Activated CD8-positive, alpha-beta T cell treated with anti-CD3 and anti-CD28 coated beads, Interleukin-2, amount 10 ng/mL, durations not matched to agents 7 days and 5 days (primary cell): Measurements from ENCODE around the gene DPYD. TPM values are rescaled to one million over a fixed set of nuclear protein-coding genes. Genes with fewer than 3 reads are reported as not detected.

Source experiments
- ATAC-seq: fragments of 150-1000 bp; cut with Tn5 transposase; one replicate; pipeline ENCODE4 v1.10.0; 2021; ENCODE audit warnings: moderate library complexity
- CTCF ChIA-PET: fragments of 350-600 bp; sonication (Branson Sonifier 250); formaldehyde crosslinking; loops from one replicate; lab custom pipeline; 2021; ENCODE audit warnings: antibody characterized with exemption; lab: Charles Lee
- POLR2A ChIA-PET: fragments of 350-600 bp; sonication (Branson Sonifier 250); formaldehyde crosslinking; loops from one replicate; lab custom pipeline; 2021; ENCODE audit warnings: antibody characterized with exemption; lab: Charles Lee
- DNase-seq: peaks from one replicate; pipeline ENCODE4 v3.0.0-alpha.2; 2020
- H3K27ac Mint-ChIP-seq: one replicate; pipeline ENCODE4 v1.8.0; 2021; ENCODE audit warnings: mild to moderate bottlenecking, mixed read lengths
- H3K27me3 Mint-ChIP-seq: one replicate; pipeline ENCODE4 v1.8.0; 2021; ENCODE audit warnings: low read depth, mixed read lengths
- H3K36me3 Mint-ChIP-seq: one replicate; pipeline ENCODE4 v1.8.0; 2021; ENCODE audit warnings: low read depth, mixed read lengths
- H3K4me1 Mint-ChIP-seq: one replicate; pipeline ENCODE4 v1.8.0; 2021; ENCODE audit warnings: low read depth, mixed read lengths
- H3K4me3 Mint-ChIP-seq: one replicate; pipeline ENCODE4 v1.8.0; 2021; ENCODE audit warnings: mild to moderate bottlenecking, mixed read lengths
- H3K9me3 Mint-ChIP-seq: one replicate; pipeline ENCODE4 v1.8.0; 2022; ENCODE audit warnings: mixed read lengths; ENCODE audit not compliant: insufficient read depth
- total RNA-seq, 2 experiments: library from RNA; stranded (reverse); gene quantifications; one replicate each; pipeline ENCODE4 v1.2.3, GENCODE V29; 2021

The DPYD gene
- total RNA-seq, 2 experiments from 2014 or later = 41.1 to 43.3 TPM

GRCh38 chr1:97044159-97044760 is 876.6 kb downstream of the DPYD start:
- Mint-ChIP-seq H3K27ac (no peak overlapping the region), H3K27me3 (no peaks in the 10 kb centered on the region), H3K4me3 (no peak overlapping the region), H3K9me3 (peaks cover 3% of the 10 kb centered on the region), H3K36me3 (no peaks in the 10 kb centered on the region), H3K4me1 (no peaks in the 10 kb centered on the region)
- DNase-seq (no peak), ATAC-seq (no peak)
- ChIA-PET CTCF (no interaction called here), POLR2A (no interaction called here)

- Mint-ChIP-seq H3K27ac (no peak overlapping the region), H3K4me1 (no peaks in the 10 kb centered on the region), H3K27me3 (no peaks in the 10 kb centered on the region), H3K4me3 (no peak overlapping the region), H3K9me3 (peaks cover 7% of the 10 kb centered on the region), H3K36me3 (no peaks in the 10 kb centered on the region)
- ATAC-seq = no peak
- POLR2A ChIA-PET = no interaction called here
- CTCF ChIA-PET = no interaction called here
- no peak for DNase-seq
Measured at GRCh38 chr1:97042551-97042950, 878.3 kb downstream of the DPYD start.

DNA sequence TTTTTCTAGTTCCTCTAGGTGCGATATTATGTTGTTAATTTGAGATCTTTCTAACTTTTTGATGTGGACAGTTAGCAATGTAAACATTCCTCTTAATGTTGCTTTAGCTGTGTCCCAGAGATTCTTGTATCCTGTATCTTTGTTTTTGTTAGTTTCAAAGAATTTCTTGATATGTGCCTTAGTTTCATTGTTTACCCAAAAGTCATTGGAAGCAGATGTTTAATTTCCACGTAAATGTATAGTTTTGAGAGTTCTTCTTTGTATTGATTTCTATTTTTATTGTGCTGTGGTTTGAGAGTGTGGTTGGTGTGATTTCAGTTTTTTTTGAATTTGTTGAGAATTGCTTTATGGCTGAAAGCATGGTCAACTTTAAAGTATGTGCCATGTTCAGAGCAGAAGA is 879.8 kb downstream of the DPYD start:
- H3K4me1 Mint-ChIP-seq = no peaks in the 10 kb centered on the region
- CTCF ChIA-PET = no interaction called here
- no peaks in the 10 kb centered on the region for H3K36me3 Mint-ChIP-seq
- DNase-seq = no peak
- POLR2A ChIA-PET = no interaction called here
- no peak overlapping the region for H3K27ac Mint-ChIP-seq
- H3K27me3 Mint-ChIP-seq = no peaks in the 10 kb centered on the region
- ATAC-seq = no peak
- peaks cover 7% of the 10 kb centered on the region for H3K9me3 Mint-ChIP-seq
- H3K4me3 Mint-ChIP-seq = no peak overlapping the region

DNA sequence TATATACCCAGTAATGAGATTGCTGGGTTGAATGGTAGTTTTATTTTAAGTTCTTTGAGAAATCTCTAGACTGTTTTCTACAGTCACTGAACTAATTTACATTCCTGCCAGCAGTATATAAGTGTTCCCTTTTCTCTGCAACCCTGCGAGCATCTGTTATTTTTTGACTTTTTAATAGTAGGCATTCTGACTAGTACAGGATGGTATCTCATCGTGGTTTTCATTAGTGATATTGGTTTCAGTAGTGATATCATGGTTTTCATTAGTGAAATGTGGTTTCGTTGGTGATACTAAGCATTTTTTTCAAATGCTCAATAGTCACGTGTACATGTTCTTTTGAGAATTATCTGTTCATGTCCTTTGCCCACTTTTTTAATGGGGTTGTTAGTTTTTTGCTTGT is 882.4 kb downstream of the DPYD start:
- no peak overlapping the region for H3K27ac Mint-ChIP-seq
- DNase-seq (no peak), ATAC-seq (no peak)
- H3K4me3 Mint-ChIP-seq = no peak overlapping the region
- H3K27me3 Mint-ChIP-seq = no peaks in the 10 kb centered on the region
- ChIA-PET POLR2A (no interaction called here), CTCF (no interaction called here)
- no peaks in the 10 kb centered on the region for H3K4me1 Mint-ChIP-seq
- peaks cover 7% of the 10 kb centered on the region for H3K9me3 Mint-ChIP-seq
- H3K36me3 Mint-ChIP-seq = no peaks in the 10 kb centered on the region

- H3K9me3 Mint-ChIP-seq = peaks cover 4% of the 10 kb centered on the region
- POLR2A ChIA-PET = no interaction called here
- H3K27ac Mint-ChIP-seq = no peak overlapping the region
- H3K36me3 Mint-ChIP-seq = no peaks in the 10 kb centered on the region
- CTCF ChIA-PET = no interaction called here
- no peak for ATAC-seq
- H3K27me3 Mint-ChIP-seq = no peaks in the 10 kb centered on the region
- no peak overlapping the region for H3K4me3 Mint-ChIP-seq
- no peaks in the 10 kb centered on the region for H3K4me1 Mint-ChIP-seq
- DNase-seq = no peak
Measured at GRCh38 chr1:97034651-97035050, 886.2 kb downstream of the DPYD start.

DNA sequence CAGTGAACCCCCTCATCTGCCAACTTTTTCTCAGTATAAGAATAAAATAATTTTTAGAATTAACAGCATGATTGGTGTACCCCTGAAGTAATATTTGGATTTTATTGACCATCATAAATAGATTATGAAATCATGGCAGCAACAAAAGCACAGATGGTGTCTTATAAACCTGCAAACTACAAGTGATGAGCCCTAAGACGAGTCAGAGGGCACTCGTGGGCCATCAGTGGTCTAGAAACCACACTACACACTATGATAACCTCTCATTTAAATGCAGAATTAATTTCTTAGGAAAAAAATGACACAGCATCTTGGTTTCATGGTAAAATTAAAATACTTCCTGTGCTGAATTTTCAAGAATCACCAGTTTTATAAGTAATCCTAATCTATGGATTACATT is 886.9 kb downstream of the DPYD start:
- no peak overlapping the region for H3K27ac Mint-ChIP-seq

More for the DNA sequence above, 886.9 kb downstream of the DPYD start:
- POLR2A ChIA-PET = no interaction called here
- no peak for ATAC-seq
- Mint-ChIP-seq H3K27me3 (no peaks in the 10 kb centered on the region), H3K4me1 (no peaks in the 10 kb centered on the region), H3K9me3 (peaks cover 4% of the 10 kb centered on the region), H3K4me3 (no peak overlapping the region), H3K36me3 (no peaks in the 10 kb centered on the region)
- DNase-seq = no peak
- CTCF ChIA-PET = no interaction called here
